ENCODE measurements around the gene ANGEL1. TPM values are rescaled to one million over a fixed set of nuclear protein-coding genes. Genes with fewer than 3 reads are reported as not detected.
A peak's percentile ranks its signal among the peaks of the same experiment; 100 is the strongest.

The ANGEL1 gene
- total and polyA plus RNA-seq, 3 donors from 2014 or later, result 126 to 150 (median 132) TPM

GRCh38 chr14:76762411-76763095 lies 50.1 kb downstream of the ANGEL1 start:
- WGBS, 2 donors, result 14 to 21% methylated on average over 21 to 28 of the region's 28 CpGs
- Histone ChIP-seq H3K36me3 (ENCODE audit: low read depth, missing control alignments) (no peaks in the 10 kb centered on the region), H3K4me1 (peaks cover 18% of the 10 kb centered on the region), H3K27me3 (no peaks in the 10 kb centered on the region), H3K9me3 (no peaks in the 10 kb centered on the region), H3K4me3 (peak overlapping the region; percentile 80 to 90), H3K27ac (no peak overlapping the region)
- intact Hi-C loops (cut with DNase I; ENCODE audit: low total_unique reads), result no loop called here
- TF ChIP-seq POLR2A (IDR thresholded peaks at IDR 0.05) (no peak), CTCF (IDR thresholded peaks at IDR 0.05) (no peak)
- DNase-seq, result peak; percentile 61

DNA sequence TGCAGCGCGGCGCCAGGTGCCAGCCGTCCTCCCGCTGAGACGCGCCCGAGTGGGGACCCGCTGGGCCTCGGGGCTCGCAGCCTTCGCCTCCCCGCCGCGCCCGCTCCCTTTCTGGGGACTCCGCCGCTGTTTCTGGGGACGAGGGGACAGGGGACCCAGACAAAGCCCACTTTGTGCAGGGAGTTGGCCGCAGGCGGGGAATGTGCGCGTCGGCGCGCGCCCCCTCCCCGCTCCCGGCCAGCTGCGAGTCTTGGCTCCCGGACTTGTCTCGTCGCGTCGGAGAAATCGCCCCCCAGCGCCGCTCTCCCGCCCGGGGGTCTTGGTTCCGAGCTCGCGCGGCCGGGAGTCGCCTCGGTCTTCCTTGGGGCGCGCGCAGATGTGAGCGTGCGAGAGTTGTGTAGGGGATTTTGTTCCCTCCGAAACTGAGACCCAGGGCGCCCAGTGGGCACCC lies 50.7 kb downstream of the ANGEL1 start:
- H3K4me1 ChIP-seq, result peaks cover 18% of the 10 kb centered on the region

GRCh38 chr14:76761136-76761959 lies 51.3 kb downstream of the ANGEL1 start, which contains the start of gene VASH1:
VASH1 (plus strand) TSS chr14:76761468; CDS start chr14:76762822, 1,354 bp downstream.
- Histone ChIP-seq H3K4me1 (peaks cover 18% of the 10 kb centered on the region), H3K9me3 (no peaks in the 10 kb centered on the region), H3K4me3 (peak within 1 kb of the TSS; percentile 80 to 90), H3K27me3 (no peaks in the 10 kb centered on the region), H3K27ac (peak within 1 kb of the TSS; percentile 72 to 73), H3K36me3 (ENCODE audit: low read depth, missing control alignments) (no peaks in the 10 kb centered on the region)
- intact Hi-C loops (cut with DNase I; ENCODE audit: low total_unique reads), result no loop called here
- peak; percentile 81 for DNase-seq
- TF ChIP-seq CTCF (IDR thresholded peaks at IDR 0.05) (no peak), POLR2A (IDR thresholded peaks at IDR 0.05) (no peak)
- WGBS, 2 donors, result 0 to 1% methylated on average over 9 to 58 of the region's 96 CpGs

More for the DNA sequence above, 50.7 kb downstream of the ANGEL1 start:
- Histone ChIP-seq H3K9me3 (no peaks in the 10 kb centered on the region), H3K4me3 (peak overlapping the region; percentile 80 to 90), H3K27me3 (no peaks in the 10 kb centered on the region), H3K36me3 (ENCODE audit: low read depth, missing control alignments) (no peaks in the 10 kb centered on the region), H3K27ac (peak overlapping the region; percentile 72 to 73)
- DNase-seq, result no peak
- TF ChIP-seq CTCF (IDR thresholded peaks at IDR 0.05), result no peak
- no peak for TF ChIP-seq POLR2A (IDR thresholded peaks at IDR 0.05)
- intact Hi-C loops (cut with DNase I; ENCODE audit: low total_unique reads), result no loop called here
- WGBS, 2 donors, result 0% methylated on average over 15 to 50 of the region's 54 CpGs

DNA sequence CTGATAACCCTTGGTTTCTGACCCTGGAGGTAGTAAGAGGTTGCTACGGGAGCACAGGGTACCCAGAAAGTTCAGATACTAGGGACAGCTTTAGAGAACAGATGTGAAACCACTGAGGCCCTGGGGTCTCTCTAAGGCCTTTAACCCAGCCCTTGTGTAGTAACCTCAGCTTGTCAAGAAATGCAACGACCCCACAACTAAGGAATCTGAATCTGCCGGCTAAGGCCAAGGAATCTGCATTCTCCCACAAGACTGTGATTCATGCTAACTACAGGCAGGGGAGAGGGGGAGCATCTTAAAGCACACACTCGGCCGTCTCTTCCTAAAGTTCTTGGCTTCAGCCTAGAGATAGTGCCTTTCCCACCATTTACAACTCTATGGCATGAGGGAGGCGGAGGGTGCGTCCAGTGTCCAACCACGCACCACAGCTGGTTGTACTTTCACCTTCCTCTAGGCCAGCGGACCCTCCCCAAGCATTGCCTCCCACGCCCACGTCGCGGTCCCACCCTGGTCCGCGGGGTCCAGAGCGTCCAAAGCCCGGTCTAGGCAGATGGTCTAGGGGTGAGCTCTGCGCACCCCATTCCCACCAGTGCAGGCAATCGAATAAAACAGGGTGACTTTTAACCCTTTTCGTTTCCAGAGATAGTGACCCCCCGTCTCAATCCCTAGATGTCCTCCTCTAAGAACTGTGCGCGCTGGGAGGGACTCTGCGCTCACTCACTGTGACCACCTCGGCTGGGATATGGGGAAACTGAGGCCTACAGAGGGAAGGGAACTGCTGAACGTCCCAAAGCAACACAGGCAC lies 52.1 kb downstream of the ANGEL1 start:
- H3K4me1 ChIP-seq, result peaks cover 18% of the 10 kb centered on the region
- H3K27ac ChIP-seq, result peak overlapping the region; percentile 59 to 73
- peak; percentile 15 for DNase-seq
- no peaks in the 10 kb centered on the region for H3K27me3 ChIP-seq
- TF ChIP-seq CTCF (IDR thresholded peaks at IDR 0.05) (no peak), POLR2A (IDR thresholded peaks at IDR 0.05) (no peak)
- H3K9me3 ChIP-seq, result no peaks in the 10 kb centered on the region
- peak overlapping the region; percentile 80 to 90 for H3K4me3 ChIP-seq
- H3K36me3 ChIP-seq (ENCODE audit: low read depth, missing control alignments), result no peaks in the 10 kb centered on the region
- intact Hi-C loops (cut with DNase I; ENCODE audit: low total_unique reads), result no loop called here
- 18 to 31% methylated on average over 25 to 26 of the region's 26 CpGs for WGBS, 2 donors

All from testis (tissue), 3 donors.